Endometrium (tissue), 2 donors: ENCODE measurements around the gene GARIN5B.

Experiments
- FAIRE-seq: peaks from 2 replicates; lab custom pipeline; 2012; peaks lifted over from hg19 to GRCh38; lab: Jason Lieb, UNC
- donor health status: control.
- donor health status: control.

Gene GARIN5B

DNA sequence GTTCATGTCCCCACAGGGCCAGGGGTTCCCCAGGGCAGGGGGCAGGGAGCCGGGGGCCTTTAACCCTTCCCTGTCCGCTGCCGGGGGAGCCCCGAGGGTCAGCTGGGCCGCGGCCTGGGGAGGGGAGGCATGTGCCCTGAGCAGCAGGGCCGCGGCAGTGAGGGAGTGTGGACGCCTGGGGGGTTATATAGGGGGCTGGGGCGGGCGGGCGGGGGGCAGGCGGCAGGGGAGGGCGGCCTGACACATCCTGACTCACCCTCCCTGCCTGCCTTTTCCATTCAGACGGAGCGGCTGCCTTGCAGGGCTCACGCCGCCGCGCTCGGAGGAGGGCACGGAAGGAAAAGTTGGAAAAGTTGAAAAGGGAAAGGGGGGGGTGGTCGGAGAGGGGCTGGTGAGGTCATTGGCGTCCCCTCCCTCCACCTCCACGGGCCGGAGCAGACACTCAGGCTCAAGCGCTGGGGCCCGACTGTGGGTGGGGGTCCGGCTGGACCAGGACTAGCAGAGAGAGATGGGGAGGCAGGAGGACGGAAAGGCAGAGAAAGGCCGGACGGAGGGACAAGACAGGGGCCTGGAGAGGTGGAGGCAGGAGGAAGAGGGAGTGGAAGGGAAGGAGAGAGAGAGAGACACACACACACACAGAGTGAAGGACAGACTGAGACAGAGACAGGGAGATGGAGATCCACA, 7.4 kb upstream of the GARIN5B start, which contains the start of gene IL11:
IL11 (minus strand) TSS at position 159 of the 684 bp plus-strand sequence; CDS start at position 6, 153 bp downstream.
- FAIRE-seq = no peak

DNA sequence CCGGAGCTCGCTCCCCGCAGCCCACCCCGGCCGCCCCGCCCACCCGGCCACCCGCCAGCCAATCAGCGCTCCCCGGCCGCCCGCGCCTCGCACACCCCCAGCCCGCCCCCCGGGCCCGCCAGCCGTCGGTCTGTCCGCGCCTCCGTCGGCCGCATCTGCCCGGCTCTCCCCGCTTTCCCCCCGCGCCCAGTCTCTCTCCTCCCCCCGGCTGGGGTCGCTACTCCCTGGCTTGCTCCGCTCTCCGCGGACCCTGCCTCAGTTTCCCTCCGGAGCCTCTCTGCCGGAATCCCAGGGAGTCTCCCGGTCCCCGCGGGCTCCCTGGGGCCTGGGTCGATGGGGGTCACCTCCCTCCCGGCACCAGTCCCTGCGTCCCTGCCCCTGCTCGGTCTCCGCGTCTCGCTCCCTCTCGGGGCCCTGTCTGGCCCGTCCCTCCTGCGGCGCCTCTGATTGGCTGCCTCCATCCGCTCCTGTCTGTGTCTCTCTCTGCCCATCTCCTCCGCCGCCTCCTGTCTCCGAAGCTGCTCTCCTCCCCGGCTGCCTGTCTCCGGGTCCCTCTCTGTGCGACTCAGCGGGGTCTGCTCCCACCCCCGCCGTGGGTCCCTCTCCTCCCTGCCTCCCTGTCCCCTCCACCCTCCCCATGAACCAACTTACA, 6.7 kb upstream of the GARIN5B start:
- no peak for FAIRE-seq

DNA sequence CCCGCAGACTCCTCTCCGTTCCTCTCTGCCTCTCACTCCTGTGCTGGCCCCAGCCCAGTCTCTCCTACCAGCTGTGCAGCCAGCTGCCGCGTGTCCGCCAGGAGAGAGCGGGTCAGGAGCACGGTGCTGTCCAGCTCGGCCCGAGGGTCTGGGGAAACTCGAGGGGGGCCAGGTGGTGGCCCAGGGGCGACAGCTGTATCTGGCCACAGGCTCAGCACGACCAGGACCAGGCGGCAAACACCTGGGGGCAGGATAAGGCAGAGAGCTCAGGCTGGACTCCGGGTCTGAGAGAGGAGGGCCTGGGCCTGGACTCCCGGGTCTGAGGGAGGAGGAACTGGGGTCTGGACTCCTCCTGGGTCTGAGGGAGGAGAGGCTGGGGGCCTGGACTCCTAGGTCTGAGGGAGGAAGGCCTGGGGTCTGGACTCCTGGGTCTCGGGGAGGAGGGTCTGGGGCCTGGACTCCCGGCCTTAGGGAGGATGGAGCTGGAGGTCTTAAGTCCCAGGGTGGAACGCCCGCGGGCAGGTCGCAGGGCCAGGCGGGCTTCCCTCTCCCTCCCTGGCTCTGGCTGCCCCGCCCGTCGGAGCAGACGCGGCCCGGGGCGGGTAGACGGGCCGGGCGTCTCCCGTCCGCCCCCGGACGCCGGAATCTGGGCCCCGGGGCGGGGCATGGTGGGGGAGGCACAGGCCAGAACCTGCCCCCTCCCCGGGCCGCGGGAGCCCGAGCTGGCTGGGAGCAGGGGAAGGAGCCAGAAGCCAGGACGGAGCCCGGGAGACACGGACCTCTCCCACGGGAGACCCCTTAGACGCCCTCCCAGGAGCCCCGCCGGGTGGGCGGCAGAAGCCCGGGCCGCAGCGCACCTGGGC, 5.9 kb upstream of the GARIN5B start:
- FAIRE-seq = no peak

DNA sequence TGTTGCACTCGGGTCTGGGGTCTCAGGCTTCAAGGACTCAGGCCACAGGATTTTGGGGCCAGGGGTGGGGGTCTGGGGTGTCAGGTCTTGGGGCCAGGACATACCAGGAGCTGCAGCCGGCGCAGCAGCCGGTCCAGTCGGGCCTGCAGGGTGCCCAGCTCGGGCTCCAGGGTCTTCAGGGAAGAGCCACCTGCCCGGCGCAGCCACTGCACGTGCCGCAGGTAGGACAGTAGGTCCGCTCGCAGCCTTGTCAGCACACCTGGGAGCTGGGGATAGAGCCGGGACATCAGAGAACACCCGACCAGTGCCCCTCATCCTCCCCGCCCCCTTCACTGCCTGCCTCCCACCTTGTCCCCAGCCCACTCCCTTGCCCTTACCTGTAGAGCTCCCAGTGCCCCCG, 5.0 kb upstream of the GARIN5B start:
- no peak for FAIRE-seq

DNA sequence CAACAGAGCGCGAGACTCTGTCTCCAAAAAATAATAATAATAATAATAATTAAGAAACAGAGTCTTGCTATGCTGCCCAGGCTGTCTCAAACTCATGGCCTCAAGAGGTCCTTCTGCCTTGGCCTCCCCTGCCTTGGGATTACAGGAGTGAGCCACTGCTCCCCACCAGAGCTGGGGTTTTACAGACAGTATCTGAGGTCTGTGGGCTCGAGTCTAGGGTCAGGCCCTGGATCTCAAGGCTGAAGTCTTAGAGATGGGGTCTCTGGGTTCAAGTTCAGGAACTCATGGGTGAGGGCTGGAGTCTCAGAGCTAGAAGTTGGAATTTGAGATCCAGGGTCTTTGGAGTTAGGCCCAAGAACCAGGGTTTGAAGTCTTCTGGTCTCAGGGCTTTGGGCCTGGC, 3.7 kb upstream of the GARIN5B start:
- FAIRE-seq = no peak

DNA sequence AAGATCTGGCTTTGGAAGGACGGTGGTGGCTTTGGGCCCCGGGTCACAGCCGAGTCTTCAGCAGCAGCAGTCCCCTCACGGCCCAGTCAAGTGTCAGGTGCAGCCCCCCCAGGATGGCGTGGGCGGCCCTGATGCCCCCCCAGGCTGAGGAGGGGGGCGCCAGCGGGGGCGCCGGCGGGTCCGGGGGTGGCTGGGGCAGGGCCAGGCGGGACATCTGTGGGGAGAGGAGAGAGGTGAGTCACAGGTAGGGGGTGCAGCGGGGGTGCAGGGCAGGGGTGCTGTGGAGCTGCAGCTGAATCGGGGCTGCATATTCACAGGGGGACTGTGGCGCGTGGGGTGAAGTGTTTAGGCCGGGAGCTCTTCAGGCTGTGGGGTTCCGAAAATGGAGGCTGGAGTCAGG, 2.9 kb upstream of the GARIN5B start:
- no peak for FAIRE-seq

DNA sequence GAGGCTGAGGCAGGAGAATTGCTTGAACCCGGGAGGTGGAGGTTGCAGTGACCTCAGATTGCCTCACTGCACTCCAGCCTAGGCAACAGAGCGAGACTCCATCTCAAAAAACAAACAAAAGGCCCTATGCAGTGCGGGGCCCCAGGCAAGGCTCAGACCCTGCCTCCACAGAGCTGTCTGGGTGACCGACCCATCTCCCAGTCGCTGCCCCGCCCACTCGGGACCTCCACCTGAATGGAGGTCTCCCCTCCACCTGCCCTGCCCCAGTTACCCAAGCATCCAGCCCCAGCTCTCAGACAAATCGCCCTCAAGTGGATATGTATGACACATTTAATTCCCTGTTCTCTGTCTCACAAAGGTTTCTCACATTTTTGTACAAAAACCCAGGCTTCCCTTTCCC, 2.2 kb upstream of the GARIN5B start:
- no peak for FAIRE-seq

DNA sequence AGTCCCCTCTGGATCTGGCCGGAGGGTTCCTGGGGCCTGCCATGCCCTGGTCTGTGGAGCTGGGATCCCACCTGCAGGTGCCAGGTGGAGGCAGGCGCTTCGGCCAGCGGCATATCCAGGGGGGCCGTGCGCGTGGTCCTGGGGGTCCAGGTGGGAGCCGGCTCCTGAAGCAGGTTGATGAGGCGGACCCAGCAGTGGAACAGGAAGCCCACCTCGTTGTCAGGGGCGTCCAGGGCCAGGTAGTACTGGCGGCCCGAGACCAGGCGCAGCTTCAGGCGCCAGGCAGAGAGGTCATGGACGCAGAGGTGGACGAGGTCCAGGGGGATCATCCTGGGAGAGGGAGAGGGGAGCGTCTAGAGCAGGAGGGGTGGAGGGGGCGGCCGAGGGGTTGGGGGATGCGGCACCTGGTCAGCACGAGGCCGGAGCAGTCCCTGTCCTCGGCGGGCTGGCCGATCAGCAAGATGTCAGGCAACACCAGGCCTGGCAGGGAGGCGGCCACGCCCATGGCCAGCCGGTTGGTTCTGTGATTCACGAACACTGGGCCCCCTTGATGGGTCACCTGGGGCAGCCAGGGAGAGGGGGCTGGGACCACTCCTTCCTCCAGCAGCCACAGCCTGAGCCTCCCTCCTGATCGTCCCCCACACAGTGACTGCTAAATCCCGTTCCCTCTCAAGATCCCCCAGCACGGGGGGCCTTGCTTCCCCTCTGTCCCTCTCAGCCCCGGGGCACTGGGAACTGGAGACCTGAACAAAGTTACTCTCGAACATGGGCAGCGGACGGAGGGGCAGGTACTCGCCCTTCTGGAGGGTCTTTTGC, 678 bp downstream of the GARIN5B start:
- no peak for FAIRE-seq

DNA sequence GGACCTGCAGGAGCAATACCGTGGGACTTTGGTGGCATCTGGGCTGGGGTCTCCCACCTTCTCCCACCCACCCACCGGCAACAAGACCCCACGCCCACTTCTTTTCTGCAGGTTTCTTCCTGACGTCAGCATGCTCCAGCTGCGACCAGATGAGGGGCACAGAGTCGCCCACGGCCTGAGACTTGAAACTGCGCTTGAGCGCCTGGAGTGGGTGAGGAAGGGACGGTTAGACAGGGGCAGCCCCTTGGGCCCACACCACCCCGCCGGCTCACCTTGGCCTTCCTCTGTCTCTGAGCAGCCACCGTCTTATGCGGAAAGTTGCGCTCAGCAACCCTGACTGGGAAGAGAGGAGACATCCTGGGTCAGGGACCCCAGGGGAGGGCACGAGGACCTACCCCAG, 2.2 kb downstream of the GARIN5B start:
- FAIRE-seq = no peak

DNA sequence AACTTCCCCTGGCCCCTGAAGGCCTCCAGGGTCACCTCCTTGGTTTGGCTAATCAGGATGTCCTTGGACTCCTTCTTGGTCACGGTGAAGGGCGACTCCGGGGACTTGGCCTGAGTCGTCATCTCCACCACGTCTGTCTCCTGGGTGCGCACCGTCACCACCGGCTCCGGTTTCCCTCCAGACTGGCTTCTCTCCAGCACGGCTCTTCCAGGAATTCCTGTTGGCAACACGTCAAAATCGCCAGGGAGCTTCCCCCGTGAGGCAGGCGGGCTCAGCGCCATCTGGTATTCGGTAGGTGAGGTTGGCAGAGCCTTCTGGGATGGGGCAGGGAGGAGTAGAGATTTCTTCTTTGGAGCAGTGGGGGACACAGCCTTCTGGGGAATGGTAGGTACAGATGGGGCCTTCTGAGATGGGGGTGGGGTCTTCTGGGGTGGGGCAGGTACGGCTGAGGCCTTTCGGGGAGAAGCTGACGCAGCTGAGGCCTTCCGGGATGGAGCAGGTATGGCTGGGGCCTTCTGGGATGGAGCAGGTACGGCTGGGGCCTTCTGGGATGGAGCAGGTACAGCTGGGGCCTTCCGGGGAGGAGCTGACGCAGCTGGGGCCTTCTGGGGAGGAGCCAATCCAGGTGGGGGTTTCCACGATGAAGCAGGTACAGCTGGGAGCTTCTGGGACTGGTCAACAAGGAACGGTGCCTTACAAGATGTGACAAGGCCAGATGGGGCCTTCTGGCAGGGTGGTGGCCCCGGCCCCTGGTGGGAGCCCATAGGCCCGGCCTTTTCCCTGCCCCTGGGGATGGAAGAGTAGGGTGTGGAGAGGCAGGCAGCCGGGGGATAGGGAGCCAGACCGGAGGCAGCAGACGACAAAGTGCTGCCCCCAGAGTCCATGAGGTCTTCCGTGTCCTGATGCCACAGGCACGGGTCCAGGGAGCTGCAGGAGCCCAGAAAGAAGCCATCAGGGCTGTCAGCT, 3.8 kb downstream of the GARIN5B start:
- no peak for FAIRE-seq

DNA sequence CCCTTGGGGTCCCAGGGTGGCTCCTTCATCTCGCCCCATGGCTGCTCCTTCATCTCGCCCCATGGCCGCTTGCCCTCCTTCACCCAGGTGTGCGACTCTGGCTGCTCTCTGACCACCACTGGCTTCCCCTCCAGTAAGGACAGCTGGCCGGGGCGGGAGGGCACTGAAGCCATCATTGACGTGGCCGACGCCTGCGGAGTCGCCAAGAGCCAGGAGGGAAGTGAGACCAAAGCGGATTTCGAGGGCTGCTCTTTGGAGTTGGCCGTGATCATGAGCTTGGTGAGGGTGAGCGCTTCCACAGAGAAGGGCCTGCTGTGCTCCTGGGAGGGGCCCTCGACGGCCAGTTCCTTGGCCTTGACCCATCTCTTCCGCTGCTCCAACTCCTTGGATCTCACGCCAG, 4.6 kb downstream of the GARIN5B start:
- no peak for FAIRE-seq

DNA sequence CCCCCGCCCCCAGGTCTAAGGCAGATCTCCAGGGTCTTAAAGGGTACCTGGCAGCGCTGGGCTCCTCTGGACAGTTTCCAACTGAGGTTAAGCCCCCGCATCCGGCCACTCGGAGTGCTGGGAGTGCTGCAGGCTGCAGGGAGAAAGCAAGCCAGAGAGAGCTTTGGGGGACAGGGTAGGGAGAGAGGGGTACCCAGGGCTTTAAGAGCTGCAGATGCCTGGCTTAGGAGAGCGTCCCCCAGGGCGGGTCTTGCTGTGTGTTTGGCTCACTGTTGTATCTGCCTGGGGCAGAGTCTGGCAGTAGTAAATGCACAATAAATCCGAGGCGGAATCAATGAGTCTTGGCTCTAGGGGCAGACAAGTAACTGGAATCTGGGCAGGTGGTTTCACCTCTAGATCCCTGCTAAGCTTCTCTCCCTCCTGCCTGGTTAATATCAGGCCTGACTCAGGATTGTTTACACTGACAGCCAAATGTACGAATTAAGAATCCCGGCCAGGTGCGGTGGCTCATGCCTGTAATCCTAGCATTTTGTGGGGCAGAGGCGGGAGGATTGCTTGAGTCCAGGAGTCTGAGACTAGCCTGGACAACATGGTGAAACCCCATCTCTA, 7.7 kb downstream of the GARIN5B start:
- FAIRE-seq = no peak

DNA sequence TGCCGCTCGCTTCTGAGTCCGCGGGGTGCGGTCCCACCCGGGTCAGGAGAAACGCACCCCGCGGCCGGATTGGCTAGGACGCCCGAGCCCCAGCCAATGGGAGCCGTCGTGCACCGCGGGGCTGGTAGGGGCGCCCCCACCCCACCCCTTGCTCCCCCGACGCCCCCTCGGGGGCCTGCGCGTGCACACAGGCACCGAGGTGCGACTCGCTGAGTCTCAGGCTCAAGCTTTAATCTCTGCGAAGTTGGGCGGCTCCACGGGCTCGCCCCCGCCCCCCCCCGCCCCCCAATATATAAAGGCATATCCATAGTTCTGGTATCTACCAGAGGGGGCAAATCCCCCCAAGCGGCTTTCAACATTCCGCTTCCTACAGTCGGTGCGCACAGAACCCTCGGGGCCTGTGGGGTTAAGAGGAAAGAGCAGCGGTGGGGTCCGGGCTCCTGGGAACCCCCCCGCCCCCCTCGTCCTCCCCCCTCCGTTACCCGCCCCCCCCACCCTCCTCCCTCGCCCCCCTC, 8.3 kb downstream of the GARIN5B start, which contains the start of gene COX6B2:
COX6B2 (minus strand) TSS at position 22 of the 515 bp plus-strand sequence. CDS start 198 bp downstream, outside the sequence.
- FAIRE-seq = no peak

DNA sequence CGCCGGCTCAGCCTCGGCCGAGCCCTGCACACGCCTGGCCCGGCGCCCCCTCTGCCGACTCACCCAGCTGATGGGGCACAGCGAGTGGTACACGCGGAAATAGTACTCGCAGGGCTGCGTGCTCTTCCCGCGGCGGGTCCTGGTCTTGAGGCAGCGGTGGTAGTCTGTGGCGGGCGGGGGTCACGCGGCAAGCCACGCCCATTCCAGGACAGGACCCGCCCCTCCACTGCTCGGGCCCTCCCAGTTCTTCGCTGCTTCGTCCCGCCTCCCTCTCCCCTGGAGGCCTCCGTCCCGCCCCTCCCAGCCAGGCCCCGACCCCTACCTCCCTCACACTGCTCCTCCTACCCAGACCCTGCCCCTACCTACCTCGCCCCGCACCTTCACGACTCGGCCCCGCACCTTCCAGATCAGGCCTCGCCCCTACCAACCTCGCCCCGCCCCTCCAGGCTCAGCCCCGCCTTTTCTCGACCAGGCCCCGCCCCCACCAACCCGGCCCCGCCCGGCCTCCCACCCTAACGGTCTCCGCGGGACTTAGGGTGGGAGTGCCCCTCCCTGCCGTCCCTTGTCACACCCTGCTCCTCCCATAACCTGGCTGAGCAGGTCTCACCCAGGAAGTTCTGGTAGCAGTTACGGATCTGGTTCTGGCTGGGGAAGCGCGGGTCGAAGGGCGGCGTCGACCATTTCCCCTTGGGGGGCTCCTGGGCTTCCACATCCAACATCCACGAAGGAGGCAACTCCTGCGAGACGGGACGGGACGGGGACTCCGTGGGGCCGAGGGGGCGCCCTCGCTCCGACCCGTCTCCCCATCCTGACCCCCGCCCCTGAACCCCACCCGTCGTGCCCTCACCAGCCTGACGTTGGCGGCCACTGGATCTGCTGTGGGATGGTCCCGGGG, 9.0 kb downstream of the GARIN5B start:
- FAIRE-seq = no peak

DNA sequence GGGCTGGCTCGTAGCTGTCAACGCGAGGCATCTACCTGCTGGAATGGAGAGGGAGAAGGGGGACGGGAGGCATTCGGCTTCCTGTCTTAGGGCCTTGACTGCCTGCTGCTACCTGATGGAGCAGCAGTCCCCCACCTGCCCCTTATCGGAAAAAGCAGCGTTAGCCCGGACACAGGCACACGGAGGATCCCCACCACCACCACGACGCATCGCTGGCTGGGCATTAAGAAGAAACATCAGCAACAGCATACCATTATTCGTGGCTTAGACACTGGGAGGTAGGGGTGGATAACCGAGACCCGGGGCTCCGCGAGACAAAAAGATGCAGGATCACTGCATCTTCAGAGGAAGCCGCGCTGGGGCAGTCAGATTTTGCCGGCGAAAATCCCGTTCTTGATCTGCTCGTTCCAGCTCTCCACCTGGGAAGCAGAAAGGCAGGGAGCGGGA, 9.7 kb downstream of the GARIN5B start:
- no peak for FAIRE-seq

DNA sequence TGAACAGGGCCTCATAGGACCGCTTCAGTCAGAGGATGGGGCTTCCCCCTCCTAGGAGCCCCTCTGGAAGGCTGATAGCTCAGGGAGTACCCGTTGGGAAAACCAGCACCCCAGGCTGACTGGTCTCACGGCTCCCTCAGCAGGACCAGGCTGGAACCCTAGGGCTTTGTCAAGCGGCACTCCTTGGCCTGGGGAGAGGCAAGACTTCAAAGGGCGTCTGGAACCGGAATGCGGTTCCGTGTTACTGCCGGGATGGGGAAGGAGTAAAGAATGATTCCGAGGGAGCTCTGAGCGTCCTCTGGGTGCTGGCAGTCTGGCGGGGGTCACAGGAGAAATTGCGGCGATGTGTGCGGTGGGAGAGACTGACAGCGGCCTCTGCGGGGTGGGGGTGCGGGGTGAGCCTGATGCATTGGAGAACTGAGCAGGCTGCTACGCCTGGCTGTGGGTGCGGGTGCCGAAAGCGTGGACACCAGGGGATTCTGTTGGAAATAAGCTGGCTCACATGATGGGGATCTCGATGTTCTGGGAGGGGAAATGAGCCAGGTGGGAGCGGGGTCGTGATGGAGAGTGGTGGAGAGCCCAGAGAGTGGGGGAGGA, 10.4 kb downstream of the GARIN5B start:
- FAIRE-seq = no peak

DNA sequence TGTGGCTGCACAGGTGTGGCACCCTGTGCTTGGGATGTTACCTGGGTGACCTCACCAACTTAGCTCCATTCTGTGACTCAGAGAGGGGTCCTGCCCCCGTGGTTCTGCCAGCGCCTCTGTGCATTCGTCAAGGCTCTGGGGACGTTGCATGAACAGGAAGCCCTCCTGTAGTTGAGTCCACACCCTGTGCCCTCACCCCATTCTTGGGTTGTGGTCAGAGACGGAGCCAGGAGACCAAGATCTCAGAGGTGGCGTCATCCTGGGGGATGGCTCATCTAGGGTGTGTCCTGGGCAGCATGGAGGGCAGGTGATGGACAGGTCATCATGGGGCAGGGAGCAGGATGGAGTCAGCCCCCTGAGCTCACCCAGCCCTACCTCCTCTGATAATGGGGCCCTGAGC, 11.0 kb downstream of the GARIN5B start:
- no peak for FAIRE-seq

DNA sequence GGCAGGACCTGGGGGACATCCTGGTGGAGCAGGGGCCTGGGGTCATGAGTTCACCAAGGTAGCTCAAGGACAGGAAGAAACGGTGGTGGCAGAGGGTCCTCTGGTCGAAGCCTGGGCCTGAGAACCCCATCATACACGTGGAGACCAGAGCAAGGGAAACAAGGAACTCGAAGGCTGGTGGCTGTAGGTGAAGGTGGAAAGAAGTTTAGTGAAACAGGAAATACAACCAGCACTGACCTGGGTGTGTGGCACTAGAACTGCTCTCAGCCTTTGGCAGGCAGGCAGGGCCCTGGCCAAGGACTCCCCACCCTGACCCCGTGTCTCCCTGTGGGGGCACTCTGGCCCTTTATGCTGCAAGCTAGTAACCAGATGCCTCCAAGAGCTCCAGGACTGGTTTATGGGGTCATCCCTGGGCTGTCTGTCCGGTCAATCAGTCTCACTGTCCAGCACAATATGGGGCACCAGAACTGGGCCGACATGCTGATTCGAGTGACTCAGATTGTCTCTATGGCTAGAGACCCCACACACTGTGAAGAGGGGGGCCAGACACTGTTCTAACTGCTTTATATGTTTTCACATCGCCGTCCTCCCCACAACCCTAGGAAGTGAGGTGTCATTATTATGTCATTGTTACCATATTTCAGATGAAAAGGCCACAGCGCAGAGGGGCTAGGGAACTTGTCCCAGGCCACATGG, 12.3 kb downstream of the GARIN5B start:
- no peak for FAIRE-seq
